Stimulated activated CD8-positive, alpha-beta memory T cell treated with anti-CD3 and anti-CD28 coated beads, Interleukin-15, amount 100 ng/mL, for 4 hours (primary cell): Measurements from ENCODE around the gene PLXNA2.

Experiments
- DNase-seq, 2 donors: peaks; one replicate each; pipeline ENCODE4 v3.0.0-alpha.2; 2020; ENCODE audit warnings: low read depth in 2 of 2

Gene PLXNA2

DNA sequence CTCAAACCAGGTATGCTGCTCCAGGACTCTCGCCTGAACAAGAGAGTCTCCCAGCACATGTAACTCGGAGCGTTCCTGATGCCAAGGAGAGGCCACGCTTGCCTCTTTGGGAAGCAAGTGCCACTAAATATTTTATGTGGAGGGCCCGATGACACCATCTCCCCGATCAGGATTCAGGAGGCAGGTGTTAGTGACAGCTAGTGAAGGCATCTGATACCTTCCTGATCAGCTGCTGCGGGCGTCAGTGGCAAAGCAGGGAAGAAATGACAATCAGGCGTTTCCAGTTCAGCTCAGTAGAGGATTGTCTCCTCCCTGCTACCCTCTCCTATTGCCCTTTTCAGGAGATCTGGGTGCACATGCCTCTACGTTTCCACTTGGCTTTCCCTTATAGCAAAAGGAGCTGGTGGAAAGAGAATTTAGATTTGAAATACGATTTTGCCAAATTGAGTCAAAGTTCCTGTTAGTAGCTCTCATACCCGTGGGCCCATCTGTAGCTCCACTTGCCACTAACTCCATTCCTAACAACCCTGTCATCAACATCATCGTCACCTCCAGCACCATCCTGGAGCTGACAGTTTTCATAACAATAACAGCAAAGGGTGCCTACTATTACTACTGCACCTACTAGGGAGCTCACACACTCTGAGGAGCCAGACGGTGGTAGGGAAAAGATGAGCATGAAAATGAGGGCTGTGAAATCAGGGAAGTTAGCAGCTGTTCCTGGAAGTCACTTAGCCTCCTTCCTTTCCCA is 21.6 kb downstream of the PLXNA2 start:
- DNase-seq, result no peak

GRCh38 chr1:208221291-208221622 is 22.9 kb downstream of the PLXNA2 start:
- DNase-seq, result no peak

- no peak for DNase-seq
Measured at GRCh38 chr1:208219659-208220282, 24.4 kb downstream of the PLXNA2 start.

DNA sequence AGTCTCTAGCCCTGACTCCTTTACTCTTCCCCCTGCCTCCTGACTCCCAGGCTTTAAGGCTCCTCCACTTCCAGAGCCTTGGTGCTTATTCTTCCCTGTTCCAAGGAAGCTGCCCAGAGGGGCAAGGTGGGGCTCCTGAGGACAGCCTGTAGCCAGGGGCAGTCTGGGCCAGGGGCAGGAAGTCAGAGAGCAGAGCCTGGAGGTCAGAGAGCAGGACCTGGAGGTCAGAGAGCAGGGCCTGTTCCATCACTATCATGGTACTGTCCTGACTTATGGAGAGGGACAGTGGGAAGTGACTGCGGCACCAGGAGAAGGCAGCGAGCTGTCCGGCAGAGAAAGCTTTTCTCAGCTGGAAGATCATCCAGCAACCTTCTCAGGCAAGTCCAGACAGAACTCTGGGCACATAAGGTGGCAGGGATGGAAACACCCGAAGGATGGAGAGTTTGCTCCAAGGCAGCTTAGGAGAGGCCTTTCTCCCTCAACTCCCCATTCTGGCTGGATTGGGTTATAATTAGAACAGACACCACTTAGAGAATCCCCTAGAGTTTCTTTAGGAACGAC is 25.0 kb downstream of the PLXNA2 start:
- no peak for DNase-seq

DNA sequence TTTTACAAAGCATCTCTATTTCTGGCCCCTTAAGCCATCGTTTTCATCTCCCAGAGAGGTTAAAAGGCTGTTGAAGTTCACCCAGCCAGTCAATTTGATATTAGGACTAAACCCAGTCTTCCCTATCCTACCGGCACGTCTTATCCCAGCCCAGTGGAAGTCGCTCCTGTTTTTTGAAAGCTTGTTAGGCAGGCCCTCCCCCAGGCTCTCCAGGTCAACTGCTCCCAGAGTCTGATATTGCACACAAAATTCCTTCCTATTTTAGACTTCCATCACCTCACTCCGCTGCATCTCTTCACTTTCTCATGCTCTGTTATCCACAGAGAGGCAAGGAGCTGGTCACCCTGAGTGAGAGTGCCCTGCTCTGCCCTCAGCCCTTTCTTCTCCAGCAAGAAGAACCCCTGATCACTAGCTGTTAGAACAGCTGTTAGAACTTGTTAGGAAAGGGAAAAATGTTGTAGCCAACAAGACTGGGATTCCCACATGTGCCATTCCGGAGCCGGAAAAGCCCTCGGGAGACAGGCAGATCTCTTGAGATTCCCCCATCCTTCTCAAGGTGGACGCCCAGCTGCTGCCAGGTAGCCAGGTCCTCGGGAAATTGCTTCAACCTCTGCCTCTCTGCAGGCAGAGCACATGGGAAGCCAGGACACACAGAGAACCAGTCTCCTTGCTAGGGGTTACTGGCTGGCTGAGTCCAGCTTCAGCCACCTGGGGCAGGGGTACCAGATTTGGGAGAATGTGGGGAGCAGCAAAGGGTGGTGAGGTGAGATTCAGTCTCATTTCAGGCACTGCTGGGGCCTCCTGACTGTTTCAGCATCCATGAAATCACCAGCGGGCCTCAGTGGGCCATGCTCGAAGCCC is 25.7 kb downstream of the PLXNA2 start:
- no peak for DNase-seq

DNA sequence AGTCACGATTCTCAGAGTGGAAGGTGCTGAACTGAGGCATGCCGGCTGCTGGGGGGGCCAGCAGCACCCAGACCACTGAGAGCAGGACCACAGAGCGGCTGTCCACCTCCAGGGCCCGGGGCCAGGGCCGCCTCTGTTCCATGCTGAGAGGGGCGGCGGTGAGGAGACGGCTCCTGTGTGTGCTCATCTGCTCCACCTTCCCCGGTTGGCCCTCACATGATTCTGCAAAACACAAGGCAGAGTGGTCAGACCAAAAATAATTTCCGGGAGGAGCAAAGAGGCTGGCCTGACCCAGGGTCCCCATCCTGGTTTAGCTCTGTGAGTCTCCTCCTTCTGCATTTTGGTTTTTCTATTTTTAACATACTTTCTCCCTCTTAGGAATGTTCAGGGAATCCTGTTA is 26.4 kb downstream of the PLXNA2 start:
- no peak for DNase-seq

- DNase-seq, result no peak
Measured at GRCh38 chr1:208216806-208217205, 27.4 kb downstream of the PLXNA2 start.

DNA sequence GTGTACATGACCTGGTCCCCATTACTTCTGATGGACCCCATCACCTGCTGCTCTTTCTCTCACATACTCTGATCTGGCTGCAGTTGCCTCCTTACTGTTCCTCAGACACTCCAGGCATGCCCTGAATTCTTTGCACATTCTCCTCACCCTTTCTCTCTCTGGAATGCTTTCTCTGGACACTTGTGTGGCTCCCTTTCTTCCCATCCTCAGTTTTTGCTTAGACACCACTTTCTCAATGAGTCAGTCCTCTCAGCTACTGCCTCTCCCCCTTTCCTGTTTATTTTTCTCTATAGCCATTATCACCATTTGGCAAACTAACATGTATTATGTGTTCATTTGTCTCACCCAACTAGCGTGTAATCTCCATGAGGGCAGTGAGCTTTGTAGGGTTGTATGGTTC is 28.1 kb downstream of the PLXNA2 start:
- DNase-seq, result no peak

- DNase-seq, result no peak
Measured at GRCh38 chr1:208215393-208215792, 28.8 kb downstream of the PLXNA2 start.

DNA sequence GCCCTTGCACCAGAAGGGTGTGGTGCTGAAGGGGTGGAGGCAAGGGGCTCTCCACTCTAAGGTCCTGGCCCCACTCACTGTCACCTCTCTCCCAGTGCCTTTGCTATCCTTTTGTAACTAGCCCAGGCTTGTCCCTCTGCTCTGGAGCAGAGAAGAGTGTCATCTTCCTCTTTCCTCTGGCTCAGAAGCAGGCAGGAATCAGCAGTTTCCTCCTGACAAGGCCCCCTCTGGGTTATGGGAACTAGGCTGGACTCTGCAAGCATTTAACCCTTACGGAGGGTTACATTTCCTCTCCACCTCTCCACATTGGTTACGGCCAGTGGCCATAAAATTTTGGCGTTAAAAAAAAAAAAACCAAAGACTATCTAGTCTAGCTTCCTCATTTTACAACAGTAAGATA is 30.4 kb downstream of the PLXNA2 start:
- no peak for DNase-seq

DNA sequence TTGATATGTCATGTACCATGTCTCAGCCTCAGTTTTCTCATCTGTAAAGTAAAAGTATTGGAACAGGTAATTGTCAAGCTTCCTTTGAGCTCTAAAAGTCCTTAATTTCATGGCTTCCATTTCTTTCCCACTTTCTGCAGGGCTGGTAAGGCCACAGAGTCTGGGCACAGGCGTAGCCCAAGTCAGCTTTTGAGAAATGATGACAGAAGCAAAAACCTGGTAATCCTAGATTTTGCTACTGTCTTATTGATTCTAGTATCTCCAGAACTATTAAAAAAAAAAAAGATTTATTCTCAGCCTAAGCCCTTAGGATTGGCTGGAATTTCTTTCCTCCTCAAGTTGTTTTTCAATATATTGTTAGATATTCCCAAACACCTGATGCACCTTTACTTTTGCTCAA is 31.3 kb downstream of the PLXNA2 start:
- DNase-seq, result no peak

DNA sequence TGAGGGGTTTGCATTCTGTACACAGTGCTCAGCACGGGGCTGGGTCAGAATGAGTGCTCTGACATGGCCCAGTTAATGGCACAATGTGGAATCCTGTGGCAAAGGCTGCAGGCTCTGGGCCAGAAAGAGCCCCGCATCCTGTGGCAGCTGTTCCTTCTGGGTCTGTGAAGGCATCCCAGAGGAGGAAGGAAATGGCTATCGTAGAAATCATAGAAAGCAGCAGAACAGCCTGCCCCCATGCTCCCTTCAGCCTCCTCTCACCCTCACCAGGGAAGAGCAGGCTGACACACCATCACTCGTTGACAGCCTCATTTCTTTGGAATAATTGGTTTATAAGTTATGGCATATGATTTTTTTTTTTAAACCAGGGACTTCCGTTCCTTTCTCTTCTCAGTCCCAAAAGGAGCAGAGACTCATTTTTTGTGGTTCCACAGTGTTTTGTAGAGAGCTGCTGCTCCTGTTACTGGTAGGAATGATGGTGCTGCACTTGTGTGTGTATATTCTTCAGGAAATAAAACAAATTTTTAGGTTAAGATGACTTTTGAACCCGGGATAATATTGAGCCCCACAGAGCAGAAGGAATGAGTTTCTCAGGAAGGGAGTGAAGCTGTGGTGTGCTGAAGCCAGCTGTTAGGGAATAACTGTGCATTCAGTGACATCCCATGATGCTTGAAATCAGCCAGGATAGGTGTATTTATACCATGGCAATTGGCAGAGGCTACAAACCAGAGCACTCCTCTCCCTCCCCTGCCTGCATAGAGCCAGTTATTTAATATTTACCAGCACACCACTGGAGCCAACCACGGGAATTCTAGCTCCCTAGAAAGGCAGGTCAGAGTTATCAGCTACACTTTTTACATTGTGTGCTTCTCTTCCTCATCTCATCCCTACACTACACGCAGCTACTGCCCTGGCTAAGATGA is 32.0 kb downstream of the PLXNA2 start:
- no peak for DNase-seq

- DNase-seq, result no peak
Measured at GRCh38 chr1:208209896-208210589, 34.1 kb downstream of the PLXNA2 start.

- no peak for DNase-seq
Measured at GRCh38 chr1:208209286-208209685, 34.9 kb downstream of the PLXNA2 start.

- DNase-seq, result no peak
Measured at GRCh38 chr1:208208132-208208487, 36.1 kb downstream of the PLXNA2 start.

GRCh38 chr1:208207388-208208131 is 36.6 kb downstream of the PLXNA2 start:
- no peak for DNase-seq

DNA sequence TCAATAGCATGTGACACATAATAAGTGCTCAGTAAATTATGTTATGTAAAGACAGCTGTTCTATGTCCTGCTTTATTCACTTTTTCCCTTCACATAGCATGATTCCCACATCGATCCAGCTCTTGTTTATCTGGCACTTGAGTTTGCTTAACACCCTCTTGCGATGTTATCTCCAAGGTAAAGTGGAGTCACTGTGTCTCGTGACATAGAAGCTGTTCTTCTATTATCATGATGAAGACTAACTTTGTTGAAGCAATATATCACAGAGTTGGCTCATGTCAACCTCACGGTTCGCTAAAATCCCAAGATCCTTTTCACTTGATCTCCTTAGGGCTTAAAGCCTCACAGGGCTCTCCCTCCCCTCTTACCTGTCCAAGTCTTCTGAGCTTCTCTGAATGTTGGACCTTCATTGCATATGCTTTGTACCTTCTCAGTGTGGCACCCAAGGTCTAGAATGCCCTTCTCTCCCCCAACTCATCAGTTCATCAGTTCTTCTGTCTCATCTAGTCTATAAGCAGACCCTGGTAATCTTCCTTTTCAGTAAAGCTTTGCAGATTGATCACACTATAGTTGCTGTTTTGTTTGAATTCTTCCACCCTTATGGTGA is 38.0 kb downstream of the PLXNA2 start:
- DNase-seq, result no peak

- DNase-seq, result no peak
Measured at GRCh38 chr1:208205216-208206013, 38.8 kb downstream of the PLXNA2 start.

DNA sequence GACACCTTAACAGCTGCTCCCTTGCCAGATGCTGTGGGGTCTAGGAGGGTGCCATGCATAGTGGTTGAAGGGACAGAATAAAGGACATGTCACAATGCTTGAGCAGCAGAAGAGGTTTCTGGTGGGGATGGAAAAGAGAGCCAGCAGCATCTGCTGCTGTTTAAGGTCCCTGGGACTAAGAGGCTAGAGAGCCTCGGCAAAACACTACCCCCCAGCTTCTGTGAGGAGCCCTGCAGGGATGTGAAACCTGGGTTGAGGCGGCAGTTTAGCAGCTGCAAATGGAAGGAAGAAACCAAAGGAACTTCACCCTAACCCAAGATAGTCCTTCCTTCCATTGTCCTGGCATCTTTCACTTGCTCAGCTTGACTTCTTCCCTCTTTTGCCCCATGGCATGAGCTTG is 39.4 kb downstream of the PLXNA2 start:
- DNase-seq, result no peak
